A673 (cell line): ENCODE results near the gene ETV1.

Source experiments
- CTCF ChIP-seq: fragments of 300-800, 200-600 bp; sonication (generic); conservative IDR thresholded peaks from 2 replicates; pipeline ENCODE4 v1.5.1; 2017; ENCODE audit warnings: low read depth, mild to moderate bottlenecking, antibody characterized with exemption, low read length, moderate library complexity, mixed read lengths
- EZH2 ChIP-seq: fragments of 200-600 bp; sonication (generic); IDR thresholded peaks from 2 replicates; pipeline ENCODE4 v1.6.1; 2017; ENCODE audit warnings: borderline replicate concordance, low read depth, mild to moderate bottlenecking, mixed read lengths, antibody characterized with exemption, low read length; ENCODE audit not compliant: poor library complexity, severe bottlenecking

GRCh38 chr7:13845601-13846000 is 143.9 kb downstream of the ETV1 start:
- TF ChIP-seq CTCF (no peak), EZH2 (no peak)
